Measurements from ENCODE around the gene PRSS35. TPM values are rescaled to one million over a fixed set of nuclear protein-coding genes. Genes with fewer than 3 reads are reported as not detected.

The PRSS35 gene
- total RNA-seq, 1 experiment from 2014 or later, result 1.7 TPM

GRCh38 chr6:83464381-83465140 lies 47.8 kb upstream of the PRSS35 start:
- no peak overlapping the region for H3K4me2 ChIP-seq (ENCODE audit: insufficient read depth, insufficient read length, low read length)

More at GRCh38 chr6:83464381-83465140, 47.8 kb upstream of the PRSS35 start:
- Histone ChIP-seq H3K79me2 (ENCODE audit: insufficient read depth, low read length) (no peaks in the 10 kb centered on the region), H4K20me1 (ENCODE audit: control insufficient read depth, insufficient read depth, insufficient read length) (no peaks in the 10 kb centered on the region), H4K91ac (ENCODE audit: insufficient read length, low read depth, low read length) (no peak overlapping the region), H3K27ac (ENCODE audit: insufficient read length, low read depth, low read length) (no peak overlapping the region), H3K9ac (ENCODE audit: extremely low read depth, insufficient read length, low read length) (no peak overlapping the region), H3K23me2 (ENCODE audit: insufficient read length, low read depth, low read length, poor library complexity, severe bottlenecking) (no peaks in the 10 kb centered on the region), H2BK12ac (ENCODE audit: insufficient read length, low read depth, low read length) (no peak overlapping the region), H3K14ac (ENCODE audit: insufficient read depth, low read length) (no peak overlapping the region), H2AFZ (ENCODE audit: low read length) (no peak overlapping the region), H4K8ac (replicated peaks; ENCODE audit: insufficient read length, low read depth, low read length) (no peak overlapping the region), H3K18ac (ENCODE audit: insufficient read length, low read depth, low read length) (no peak overlapping the region), H3K9me3 (ENCODE audit: control insufficient read depth, low read depth, low read length) (no peaks in the 10 kb centered on the region), H2BK120ac (ENCODE audit: low read depth, low read length, poor library complexity, severe bottlenecking) (no peak overlapping the region), H3K27me3 (ENCODE audit: insufficient read depth, low read length) (peaks cover 8% of the 10 kb centered on the region; the same call in 1 of the 2 replicates), H3K4me1 (ENCODE audit: insufficient read depth, low read length) (no peaks in the 10 kb centered on the region), H3K56ac (ENCODE audit: insufficient read length, low read depth, low read length) (no peak overlapping the region), H3T11ph (ENCODE audit: low read length) (no peak overlapping the region), H2BK5ac (ENCODE audit: insufficient read length, low read length) (no peak overlapping the region), H2AK5ac (ENCODE audit: insufficient read length, low read length) (no peak overlapping the region), H3K79me1 (ENCODE audit: insufficient read depth, low read depth, low read length, poor library complexity, severe bottlenecking) (no peaks in the 10 kb centered on the region), H3K23ac (ENCODE audit: insufficient read length, low read depth, low read length) (no peak overlapping the region), H4K5ac (ENCODE audit: insufficient read length, low read depth, low read length) (no peak overlapping the region), H2BK20ac (ENCODE audit: low read depth, low read length, poor library complexity, severe bottlenecking) (no peak overlapping the region), H2BK15ac (ENCODE audit: low read depth, low read length) (no peak overlapping the region), H3K4ac (ENCODE audit: low read depth, low read length) (no peak overlapping the region)
- DNase-seq, result no peak
- peaks cover 49% of the 10 kb centered on the region for H3K27me3 Mint-ChIP-seq (ENCODE audit: low read depth)
- H3K4me3 Mint-ChIP-seq, result no peak overlapping the region
- peaks cover 18 to 22% of the 10 kb centered on the region in 2 experiments for H3K4me1 Mint-ChIP-seq
- peaks cover 0 to 1% (median 0%) of the 10 kb centered on the region in 3 experiments; a peak in 1 of 7 replicates for H3K36me3 Mint-ChIP-seq (ENCODE audit: insufficient read depth in 1 of 3, low read depth in 3 of 3)
- WGBS (ENCODE audit: extremely low coverage, insufficient read length, low lambda C conversion rate), result 100% methylated on average over 1 of the region's 5 CpGs
- H3K9me3 Mint-ChIP-seq, result peaks cover 0 to 4% of the 10 kb centered on the region in 2 experiments; a peak in 1 of 5 replicates
- peak overlapping the region in 1 of 3 experiments; percentile 16; a peak in 1 of 7 replicates for H3K27ac Mint-ChIP-seq
- TF ChIP-seq CTCF (conservative IDR thresholded peaks at IDR 0.05), result no peak
